GDM1 (cell line): ENCODE measurements around the gene NEURL3.
"Not testable (repeated sequence)": the region's sequence is repeated elsewhere in the genome, so short reads cannot be mapped to it uniquely, and the experiment has no call there.

Experiments
- DNase-seq: peaks from one replicate; lab custom pipeline; 2025; lab: John Stamatoyannopoulos, UW

Gene NEURL3

GRCh38 chr2:96506016-96506906, 1.1 kb upstream of the NEURL3 start:
- no peak for DNase-seq

GRCh38 chr2:96503637-96504243, 1.4 kb downstream of the NEURL3 start:
- no peak for DNase-seq

- no peak for DNase-seq
Observed at GRCh38 chr2:96502891-96503636, 2.1 kb downstream of the NEURL3 start.

- no peak for DNase-seq
Observed at GRCh38 chr2:96501886-96502810, 3.0 kb downstream of the NEURL3 start.

GRCh38 chr2:96501471-96501874, 3.7 kb downstream of the NEURL3 start:
- DNase-seq: peak; percentile 39

GRCh38 chr2:96500385-96501066, 4.6 kb downstream of the NEURL3 start:
- no peak for DNase-seq

GRCh38 chr2:96499061-96499960, 5.8 kb downstream of the NEURL3 start:
- no peak for DNase-seq

- not testable (repeated sequence) for DNase-seq
Observed at GRCh38 chr2:96498611-96499010, 6.5 kb downstream of the NEURL3 start.

- DNase-seq: no peak
Observed at GRCh38 chr2:96498021-96498431, 7.1 kb downstream of the NEURL3 start.

- no peak for DNase-seq
Observed at GRCh38 chr2:96495982-96496629, 9.1 kb downstream of the NEURL3 start.

GRCh38 chr2:96494188-96494587, 11.0 kb downstream of the NEURL3 start:
- DNase-seq: no peak

GRCh38 chr2:96493072-96493471, 12.1 kb downstream of the NEURL3 start:
- no peak for DNase-seq

GRCh38 chr2:96491860-96492497, 13.2 kb downstream of the NEURL3 start:
- DNase-seq: no peak

- DNase-seq: peak; percentile 6
Observed at GRCh38 chr2:96489663-96490062, 15.5 kb downstream of the NEURL3 start.

GRCh38 chr2:96489261-96489660, 15.9 kb downstream of the NEURL3 start:
- DNase-seq: no peak

- DNase-seq: no peak
Observed at GRCh38 chr2:96486696-96487095, 18.5 kb downstream of the NEURL3 start.

- DNase-seq: peak; percentile 30
Observed at GRCh38 chr2:96485751-96486651, 19.2 kb downstream of the NEURL3 start.

- no peak for DNase-seq
Observed at GRCh38 chr2:96485350-96485749, 19.8 kb downstream of the NEURL3 start.
